CD14-positive monocyte (primary cell): ENCODE results near the gene NEK4. TPM values are rescaled to one million over a fixed set of nuclear protein-coding genes. Genes with fewer than 3 reads are reported as not detected.
"Not testable (repeated sequence)": the region's sequence is repeated elsewhere in the genome, so short reads cannot be mapped to it uniquely, and the experiment has no call there.

Experiments used
- DNase-seq, 3 donors: peaks; one replicate each; pipeline ENCODE4 v3.0.0-alpha.2; 2011 to 2022
- H2AFZ ChIP-seq: 2 replicates; pipeline ENCODE4 v1.6.0; 2012; ENCODE audit warnings: mild to moderate bottlenecking, low read depth, low read length, inconsistent platforms; ENCODE audit not compliant: insufficient read depth, poor library complexity, severe bottlenecking
- H3K27ac ChIP-seq, 2 donors: 1 replicate in 1 of 2; 2 replicates in 1 of 2; pipeline ENCODE4 v1.5.1; 2012 to 2013; ENCODE audit warnings: low read length in 2 of 2, control low read depth in 1 of 2, inconsistent platforms in 1 of 2, low read depth in 1 of 2, mild to moderate bottlenecking in 1 of 2
- H3K27me3 ChIP-seq, 2 donors: one replicate each; pipeline versions ENCODE4 v1.6.0 to v1.6.1; 2011 to 2013; ENCODE audit warnings: low read length in 2 of 2; ENCODE audit not compliant: control insufficient read depth in 2 of 2, insufficient read depth in 2 of 2
- H3K36me3 ChIP-seq, 2 donors: replicated peaks in 1 of 2; 1 replicate in 1 of 2; 2 replicates in 1 of 2; pipeline versions ENCODE4 v1.5.1 to v1.6.1; 2012 to 2013; ENCODE audit warnings: low read length in 2 of 2, control low read depth in 1 of 2, inconsistent platforms in 1 of 2, mild to moderate bottlenecking in 1 of 2; ENCODE audit not compliant: insufficient read depth in 2 of 2, control insufficient read depth in 1 of 2
- H3K4me1 ChIP-seq, 2 donors: 1 replicate in 1 of 2; 2 replicates in 1 of 2; pipeline versions ENCODE4 v1.5.1 to v1.6.1; 2012 to 2013; ENCODE audit warnings: low read length in 2 of 2, control low read depth in 1 of 2, inconsistent platforms in 1 of 2, mild to moderate bottlenecking in 1 of 2, moderate library complexity in 1 of 2; ENCODE audit not compliant: insufficient read depth in 2 of 2, control insufficient read depth in 1 of 2
- H3K4me2 ChIP-seq: replicated peaks from 2 replicates; pipeline ENCODE3; 2012; ENCODE audit warnings: low read length, moderate library complexity, mild to moderate bottlenecking; ENCODE audit not compliant: poor library complexity, severe bottlenecking; ENCODE audit errors: extremely low read depth
- H3K4me3 ChIP-seq, 3 experiments: fragments of 200-600 bp in 1 of 3; sonication (generic) in 1 of 3; replicated peaks in 1 of 3; 1 replicate in 2 of 3; 2 replicates in 1 of 3; pipeline ENCODE4 v1.5.1; 2011 to 2013; ENCODE audit warnings: low read length in 3 of 3, mild to moderate bottlenecking in 3 of 3, control low read depth in 2 of 3, low read depth in 2 of 3, inconsistent platforms in 1 of 3, moderate library complexity in 1 of 3
- H3K79me2 ChIP-seq: 2 replicates; pipeline ENCODE4 v1.6.0; 2012; ENCODE audit warnings: mild to moderate bottlenecking, control low read depth, inconsistent platforms, low read length, moderate library complexity; ENCODE audit not compliant: insufficient read depth
- H3K9ac ChIP-seq: 2 replicates; pipeline ENCODE4 v1.6.0; 2017; ENCODE audit warnings: low read length, mild to moderate bottlenecking; ENCODE audit not compliant: insufficient read depth, poor library complexity, severe bottlenecking
- H3K9me3 ChIP-seq, 2 donors: replicated peaks in 1 of 2; 1 replicate in 1 of 2; 2 replicates in 1 of 2; pipeline versions ENCODE4 v1.5.1 to v1.6.1; 2012 to 2013; ENCODE audit warnings: low read length in 2 of 2, control low read depth in 1 of 2; ENCODE audit not compliant: control insufficient read depth in 1 of 2, insufficient read depth in 1 of 2
- H4K20me1 ChIP-seq: 2 replicates; pipeline ENCODE4 v1.6.0; 2012; ENCODE audit warnings: mild to moderate bottlenecking, low read length, control low read depth, moderate library complexity; ENCODE audit not compliant: insufficient read depth
- H3K27ac Mint-ChIP-seq, 7 donors: one replicate each; pipeline ENCODE4 v1.8.0; 2020; ENCODE audit warnings: mild to moderate bottlenecking in 7 of 7, mixed read lengths in 7 of 7, moderate library complexity in 6 of 7, inconsistent platforms in 2 of 7
- H3K27me3 Mint-ChIP-seq, 3 donors: one replicate each; pipeline ENCODE4 v1.8.0; 2021 to 2022; ENCODE audit warnings: low read depth in 3 of 3, mild to moderate bottlenecking in 3 of 3, mixed read lengths in 3 of 3, moderate library complexity in 3 of 3, inconsistent platforms in 1 of 3
- H3K36me3 Mint-ChIP-seq, 2 donors: one replicate each; pipeline ENCODE4 v1.8.0; 2020; ENCODE audit warnings: mixed read lengths in 2 of 2, inconsistent platforms in 1 of 2, mild to moderate bottlenecking in 1 of 2
- H3K4me1 Mint-ChIP-seq: one replicate; pipeline ENCODE4 v1.8.0; 2020; ENCODE audit warnings: mild to moderate bottlenecking, mixed read lengths
- H3K4me3 Mint-ChIP-seq, 2 donors: one replicate each; pipeline ENCODE4 v1.8.0; 2020; ENCODE audit warnings: mild to moderate bottlenecking in 2 of 2, mixed read lengths in 2 of 2, moderate library complexity in 1 of 2
- H3K9me3 Mint-ChIP-seq, 7 donors: one replicate each; pipeline ENCODE4 v1.8.0; 2020 to 2022; ENCODE audit warnings: mixed read lengths in 7 of 7, mild to moderate bottlenecking in 6 of 7, moderate library complexity in 6 of 7, inconsistent platforms in 2 of 7
- CTCF ChIP-seq: fragments of 200-600 bp; IDR thresholded peaks from one replicate; pipeline ENCODE4 v1.8.0; 2022; ENCODE audit warnings: antibody characterized with exemption, mild to moderate bottlenecking
- WGBS: methylation state at CpG from one replicate; pipeline ENCODE4 v1.1.5; 2013; ENCODE audit warnings: missing lambda C conversion rate; ENCODE audit not compliant: insufficient coverage; 5-methylcytosine and 5-hydroxymethylcytosine counted together
- intact Hi-C, 2 donors: fragments of 100-400 bp; cut with micrococcal nuclease; formaldehyde crosslinking; loops; one replicate each; pipeline versions ENCODE4 v1.15.0 to v1.15.1; 2023
- polyA plus RNA-seq, 3 donors: library from polyadenylated mRNA; depleted of rRNA in 1 of 3; unstranded in 2 of 3; stranded (reverse) in 1 of 3; fragments of 300-500 nt in 2 of 3; fragments of >200 nt in 1 of 3; fragmentation: Illumina TruSeq in 2 of 3; gene quantifications; 1 replicate in 2 of 3; 2 replicates in 1 of 3; pipeline ENCODE4 v1.2.3, GENCODE V29; 2012 to 2021

Gene NEK4
- polyA plus RNA-seq, 3 donors, result 13.7 to 17.5 (median 17.4) TPM

GRCh38 chr3:52679199-52679538 is 91.6 kb downstream of the NEK4 start:
- Histone ChIP-seq H3K4me1 (peaks cover 37 to 43% of the 10 kb centered on the region in 2 donors), H2AFZ (no peak overlapping the region), H3K27me3 (no peaks in the 10 kb centered on the region), H3K9me3 (no peaks in the 10 kb centered on the region), H4K20me1 (peaks cover 58% of the 10 kb centered on the region), H3K79me2 (peaks cover 67% of the 10 kb centered on the region), H3K36me3 (peaks cover 53 to 64% of the 10 kb centered on the region in 2 donors), H3K27ac (peak overlapping the region in 1 of 2 donors; percentile 66), H3K4me2 (no peak overlapping the region), H3K4me3 (no peak overlapping the region), H3K9ac (no peak overlapping the region)
- Mint-ChIP-seq H3K27ac (peak overlapping the region in 3 of 7 donors; percentile 1 to 78 (median 3)), H3K9me3 (no peaks in the 10 kb centered on the region), H3K4me1 (peaks cover 44% of the 10 kb centered on the region), H3K4me3 (no peak overlapping the region), H3K27me3 (peaks cover 0 to 2% (median 0%) of the 10 kb centered on the region in 3 donors), H3K36me3 (peaks cover 49 to 61% of the 10 kb centered on the region in 2 donors)
- TF ChIP-seq CTCF, result no peak
- intact Hi-C loops, result no loop called here
- DNase-seq, result no peak
- no CpG with 5 or more reads among the region's 3 CpGs for WGBS

- no peaks in the 10 kb centered on the region for H3K9me3 ChIP-seq
- WGBS, result 100% methylated on average over 1 of the region's 6 CpGs
- no peak overlapping the region for H2AFZ ChIP-seq
- no peaks in the 10 kb centered on the region for H3K9me3 Mint-ChIP-seq
- peaks cover 0 to 2% (median 0%) of the 10 kb centered on the region in 3 donors for H3K27me3 Mint-ChIP-seq
- H3K9ac ChIP-seq, result no peak overlapping the region
- DNase-seq, result no peak
- H3K4me1 Mint-ChIP-seq, result peaks cover 40% of the 10 kb centered on the region
- no peak overlapping the region for H3K4me2 ChIP-seq
- no peak for TF ChIP-seq CTCF
- no peak overlapping the region for H3K27ac ChIP-seq
- H3K27ac Mint-ChIP-seq, result peak overlapping the region in 4 of 7 donors; percentile 14 to 78 (median 55)
- peaks cover 60% of the 10 kb centered on the region for H3K79me2 ChIP-seq
- peaks cover 32 to 36% of the 10 kb centered on the region in 2 donors for H3K4me1 ChIP-seq
- no peak overlapping the region for H3K4me3 Mint-ChIP-seq
- H3K4me3 ChIP-seq, result no peak overlapping the region
- peaks cover 52% of the 10 kb centered on the region for H4K20me1 ChIP-seq
- peaks cover 50 to 64% of the 10 kb centered on the region in 2 donors for H3K36me3 Mint-ChIP-seq
- H3K27me3 ChIP-seq, result no peaks in the 10 kb centered on the region
- H3K36me3 ChIP-seq, result peaks cover 57 to 69% of the 10 kb centered on the region in 2 donors
- intact Hi-C loops, result no loop called here
Observed at GRCh38 chr3:52678265-52679198, 92.2 kb downstream of the NEK4 start.

DNA sequence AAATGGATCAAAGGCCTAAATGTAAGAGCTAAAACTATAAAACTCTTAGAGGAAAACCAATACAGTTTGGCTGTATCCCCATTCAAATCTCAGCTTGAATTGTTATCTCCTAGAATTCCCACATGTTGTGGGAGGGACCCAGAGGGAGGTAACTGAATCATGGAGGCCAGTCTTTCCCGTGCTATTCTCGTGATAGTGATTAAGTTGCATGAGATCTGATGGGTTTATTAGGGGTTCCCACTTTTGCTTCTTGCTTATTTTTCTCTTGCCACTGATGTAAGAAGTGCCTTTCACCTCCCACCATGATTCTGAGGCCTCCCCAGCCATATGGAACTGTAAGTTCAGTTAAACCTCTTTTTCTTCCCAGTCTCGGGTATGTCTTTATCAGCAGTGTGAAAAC is 94.5 kb downstream of the NEK4 start:
- H3K9me3 ChIP-seq, H3K27me3 ChIP-seq, H3K27me3 Mint-ChIP-seq, H3K9ac ChIP-seq, H3K4me2 ChIP-seq, H3K4me3 Mint-ChIP-seq, H3K27ac Mint-ChIP-seq, H2AFZ ChIP-seq, H3K9me3 Mint-ChIP-seq, H3K27ac ChIP-seq, intact Hi-C loops, DNase-seq, H3K4me3 ChIP-seq: not testable (repeated sequence)
- H3K4me1 ChIP-seq, result peaks cover 18 to 25% of the 10 kb centered on the region in 2 donors
- H3K79me2 ChIP-seq, result peaks cover 43% of the 10 kb centered on the region
- H3K36me3 ChIP-seq, result peaks cover 80 to 87% of the 10 kb centered on the region in 2 donors
- peaks cover 64 to 82% of the 10 kb centered on the region in 2 donors for H3K36me3 Mint-ChIP-seq
- peaks cover 33% of the 10 kb centered on the region for H3K4me1 Mint-ChIP-seq
- H4K20me1 ChIP-seq, result peaks cover 59% of the 10 kb centered on the region
- WGBS, result no CpG with 5 or more reads among the region's 3 CpGs
